A549 (cell line): ENCODE measurements around the gene MGMT. TPM values are rescaled to one million over a fixed set of nuclear protein-coding genes. Genes with fewer than 3 reads are reported as not detected.
A peak's percentile ranks its signal among the peaks of the same experiment; 100 is the strongest.

ENCODE experiments used
- ATAC-seq, 2 experiments: fragments of 200-7000 bp in 1 of 2; fragments of >200 bp in 1 of 2; cut with Nextera tagmentation in 1 of 2; cut with Tn5 transposase in 1 of 2; 3 replicates each; pipeline versions ENCODE4 v1.8.0 to v1.9.1; 2018 to 2020; ENCODE audit warnings: mild to moderate bottlenecking in 1 of 2, moderate library complexity in 1 of 2
- CTCF ChIA-PET: fragments of 300-600 bp; sonication (Branson Sonifier 250); formaldehyde crosslinking; extraction: SDS; loops from one replicate; lab custom pipeline; 2021; ENCODE audit warnings: antibody characterized with exemption, inconsistent platforms; lab: Yijun Ruan, JAX
- POLR2A ChIA-PET: fragments of 350-600 bp; formaldehyde crosslinking; extraction: SDS; loops from one replicate; lab custom pipeline; 2021; ENCODE audit warnings: antibody characterized with exemption, inconsistent platforms; lab: Yijun Ruan, JAX
- DNase-seq, 2 experiments: peaks; one replicate each; pipeline versions ENCODE4 v3.0.0 to v3.0.0-alpha.2; 2011 to 2016; ENCODE audit warnings: low read depth in 1 of 2, low spot score in 1 of 2
- FAIRE-seq: peaks from 2 replicates; lab custom pipeline; 2011; peaks lifted over from hg19 to GRCh38; lab: Jason Lieb, UNC
- H3K27ac ChIP-seq, 2 experiments: fragments of >200 bp; sonication (Bioruptor Twin); formaldehyde crosslinking; 3 replicates each; pipeline ENCODE4 v1.5.1; 2016 to 2017
- H3K4me1 ChIP-seq: fragments of >200 bp; sonication (Bioruptor Twin); formaldehyde crosslinking; 3 replicates; pipeline ENCODE4 v1.6.1; 2016
- H3K4me2 ChIP-seq: fragments of >200 bp; sonication (Bioruptor Twin); formaldehyde crosslinking; 3 replicates; pipeline ENCODE4 v1.6.1; 2016
- H3K4me3 ChIP-seq: fragments of >200 bp; sonication (Bioruptor Twin); formaldehyde crosslinking; 3 replicates; pipeline ENCODE4 v1.5.1; 2016
- H3K9me3 ChIP-seq: fragments of >200 bp; sonication (Bioruptor Twin); formaldehyde crosslinking; 3 replicates; pipeline ENCODE4 v1.6.1; 2016
- BCL3 ChIP-seq: fragments of >200 bp; sonication (Bioruptor Twin); formaldehyde crosslinking; IDR thresholded peaks from 3 replicates; pipeline ENCODE4 v1.6.1; 2016
- CBX8 ChIP-seq: fragments of 200-600 bp; sonication (generic); IDR thresholded peaks from 2 replicates; pipeline ENCODE4 v1.6.1; 2016
- CEBPB ChIP-seq, 2 experiments: fragments of >200 bp in 1 of 2; sonication (Bioruptor Twin) in 1 of 2; formaldehyde crosslinking in 1 of 2; IDR thresholded peaks; 2 replicates each; pipeline ENCODE4 v1.6.1; 2012 to 2016
- FOSL2 ChIP-seq, 2 experiments: fragments of 450-650 bp in 1 of 2; fragments of >200 bp in 1 of 2; sonication (Bioruptor Twin) in 1 of 2; formaldehyde crosslinking; IDR thresholded peaks; 2 replicates each; pipeline versions ENCODE4 v1.5.0 to v1.6.1; 2016 to 2020; ENCODE audit warnings: mild to moderate bottlenecking in 1 of 2, moderate library complexity in 1 of 2
- GATA3 ChIP-seq: IDR thresholded peaks from 2 replicates; pipeline ENCODE4 v1.6.1; 2012; ENCODE audit warnings: borderline replicate concordance
- JUN ChIP-seq, 2 experiments: fragments of >200 bp; sonication (Bioruptor Twin); formaldehyde crosslinking; IDR thresholded peaks; 2 replicates in 1 of 2; 3 replicates in 1 of 2; pipeline ENCODE4 v1.6.1; 2016 to 2017
- KDM1A ChIP-seq: fragments of 200-600 bp; sonication (generic); IDR thresholded peaks from 2 replicates; pipeline ENCODE4 v1.6.1; 2016; ENCODE audit warnings: low read depth, mild to moderate bottlenecking
- KDM5A ChIP-seq: fragments of 200-600 bp; sonication (generic); IDR thresholded peaks from 2 replicates; pipeline ENCODE4 v1.6.1; 2016; ENCODE audit warnings: antibody characterized with exemption, mild to moderate bottlenecking
- POLR2A ChIP-seq: IDR thresholded peaks from 2 replicates; pipeline ENCODE4 v1.6.1; 2012; ENCODE audit warnings: mild to moderate bottlenecking, low read length
- REST ChIP-seq: fragments of 200-600 bp; sonication (generic); IDR thresholded peaks from 2 replicates; pipeline ENCODE4 v1.6.1; 2016; ENCODE audit warnings: antibody characterized with exemption, mild to moderate bottlenecking, moderate library complexity
- RFX5 ChIP-seq: fragments of 450-650 bp; IDR thresholded peaks from 2 replicates; pipeline ENCODE4 v1.7.1; 2014; ENCODE audit warnings: antibody characterized with exemption, mild to moderate bottlenecking, moderate library complexity
- TP53 ChIP-seq: fragments of 250-450 bp; sonication (Bioruptor Pico); IDR thresholded peaks from 2 replicates; pipeline ENCODE4 v1.5.0; 2021; ENCODE audit warnings: mild to moderate bottlenecking, moderate library complexity
- USF2 ChIP-seq: fragments of 450-650 bp; IDR thresholded peaks from 2 replicates; pipeline ENCODE4 v1.6.1; 2014; ENCODE audit warnings: antibody characterized with exemption
- ZFP36 ChIP-seq: fragments of 450-650 bp; IDR thresholded peaks from 2 replicates; pipeline ENCODE4 v1.6.1; 2014; ENCODE audit warnings: borderline replicate concordance; ENCODE audit not compliant: partially characterized antibody
- ZSCAN20 ChIP-seq: fragments of 250-450 bp; sonication (Bioruptor Pico); IDR thresholded peaks from 2 replicates; pipeline ENCODE4 v1.8.0; 2022; ENCODE audit warnings: mild to moderate bottlenecking, moderate library complexity
- WGBS: methylation state at CpG from one replicate; pipeline ENCODE4 v1.1.6; 2017; ENCODE audit errors: missing lambda C conversion rate; 5-methylcytosine and 5-hydroxymethylcytosine counted together
- polyA plus RNA-seq, 4 experiments: library from polyadenylated mRNA; depleted of rRNA in 3 of 4; stranded (reverse); fragments of >200 nt; fragmentation: RNase III in 1 of 4; extraction: RNeasy Plus Mini Kit Qiagen cat#74134 plus additional on column Dnase treatment in 1 of 4; gene quantifications; 2 replicates in 3 of 4; 3 replicates in 1 of 4; pipeline ENCODE4 v1.2.3, GENCODE V29; 2011 to 2017
- TF ChIP-seq, protein P1 (sequence below): fragments of >200 bp; sonication (Bioruptor Twin); formaldehyde crosslinking; IDR thresholded peaks from 3 replicates; pipeline ENCODE4 v1.5.1; 2016
- TF ChIP-seq, protein P2 (sequence below): fragments of 250-450 bp; sonication (Bioruptor Pico); IDR thresholded peaks from 2 replicates; pipeline ENCODE4 v1.5.0; 2020; ENCODE audit warnings: low read depth, mild to moderate bottlenecking, moderate library complexity

Gene MGMT
- polyA plus RNA-seq, 2 of the 4 experiments (the other 2 are of a cell fraction), result 4.9 to 5.2 TPM

DNA sequence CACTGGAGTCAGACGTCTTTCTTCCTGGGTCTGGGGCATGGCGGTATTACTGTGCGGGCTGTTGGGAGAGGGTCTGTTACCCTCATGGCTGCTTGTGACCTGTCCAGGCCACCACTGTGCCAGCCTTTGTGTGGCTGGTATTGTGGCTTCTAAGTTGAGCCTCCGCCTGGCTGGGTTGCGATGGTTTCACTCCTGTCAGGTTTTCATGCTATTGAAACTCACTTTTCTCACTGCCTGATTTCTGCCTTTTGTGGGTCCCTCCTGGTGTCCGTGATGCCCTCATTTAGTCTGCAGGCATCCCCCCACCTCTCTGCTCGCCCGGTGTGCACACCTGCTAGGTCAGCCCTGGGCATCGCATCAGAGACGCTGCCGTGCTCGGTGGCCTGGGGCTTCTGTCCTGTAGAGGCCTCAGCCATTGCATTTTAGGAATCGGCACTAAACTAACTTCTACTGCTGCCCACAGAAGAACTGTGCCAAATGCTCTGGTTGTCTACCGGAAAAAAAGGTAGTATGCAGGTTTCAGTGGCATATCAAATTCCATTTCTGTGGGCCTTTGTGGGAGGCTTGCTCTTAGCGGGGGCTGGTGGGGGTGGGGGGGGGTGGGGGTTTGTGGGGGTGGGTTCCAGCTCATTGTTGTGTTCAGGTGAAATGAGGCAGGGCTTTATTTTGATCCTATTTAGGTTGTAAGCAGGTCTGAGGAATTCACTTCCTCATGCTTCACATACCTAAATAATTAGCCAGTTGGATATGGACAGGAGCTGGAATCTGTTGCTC is 64.3 kb downstream of the MGMT start:
- Histone ChIP-seq H3K4me2 (no peak overlapping the region), H3K27ac (no peak overlapping the region), H3K4me1 (no peaks in the 10 kb centered on the region)
- ATAC-seq (peak in 1 of 2 experiments; percentile 26; a peak in 1 of 6 replicates), FAIRE-seq (no peak), DNase-seq (peak in 1 of 2 experiments; percentile 6)
- POLR2A ChIA-PET, result no interaction called here
- TF ChIP-seq ZFP36 (no peak), TP53 (CRISPR knock-in tag) (no peak), BCL3 (no peak), GATA3 (no peak), KDM1A (no peak), FOSL2 (IDR thresholded peaks at IDR 0.05) (no peak), FOSL2 (CRISPR knock-in tag; IDR thresholded peaks at IDR 0.05) (no peak), RFX5 (no peak), JUN (IDR thresholded peaks at IDR 0.05) (no peak), REST (no peak), USF2 (no peak), CEBPB (IDR thresholded peaks at IDR 0.05) (no peak), ZSCAN20 (CRISPR knock-in tag) (no peak), CBX8 (no peak), POLR2A (no peak), KDM5A (no peak)
- TF ChIP-seq, protein P1, sequence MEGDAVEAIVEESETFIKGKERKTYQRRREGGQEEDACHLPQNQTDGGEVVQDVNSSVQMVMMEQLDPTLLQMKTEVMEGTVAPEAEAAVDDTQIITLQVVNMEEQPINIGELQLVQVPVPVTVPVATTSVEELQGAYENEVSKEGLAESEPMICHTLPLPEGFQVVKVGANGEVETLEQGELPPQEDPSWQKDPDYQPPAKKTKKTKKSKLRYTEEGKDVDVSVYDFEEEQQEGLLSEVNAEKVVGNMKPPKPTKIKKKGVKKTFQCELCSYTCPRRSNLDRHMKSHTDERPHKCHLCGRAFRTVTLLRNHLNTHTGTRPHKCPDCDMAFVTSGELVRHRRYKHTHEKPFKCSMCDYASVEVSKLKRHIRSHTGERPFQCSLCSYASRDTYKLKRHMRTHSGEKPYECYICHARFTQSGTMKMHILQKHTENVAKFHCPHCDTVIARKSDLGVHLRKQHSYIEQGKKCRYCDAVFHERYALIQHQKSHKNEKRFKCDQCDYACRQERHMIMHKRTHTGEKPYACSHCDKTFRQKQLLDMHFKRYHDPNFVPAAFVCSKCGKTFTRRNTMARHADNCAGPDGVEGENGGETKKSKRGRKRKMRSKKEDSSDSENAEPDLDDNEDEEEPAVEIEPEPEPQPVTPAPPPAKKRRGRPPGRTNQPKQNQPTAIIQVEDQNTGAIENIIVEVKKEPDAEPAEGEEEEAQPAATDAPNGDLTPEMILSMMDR, result no peak
- TF ChIP-seq, protein P2, sequence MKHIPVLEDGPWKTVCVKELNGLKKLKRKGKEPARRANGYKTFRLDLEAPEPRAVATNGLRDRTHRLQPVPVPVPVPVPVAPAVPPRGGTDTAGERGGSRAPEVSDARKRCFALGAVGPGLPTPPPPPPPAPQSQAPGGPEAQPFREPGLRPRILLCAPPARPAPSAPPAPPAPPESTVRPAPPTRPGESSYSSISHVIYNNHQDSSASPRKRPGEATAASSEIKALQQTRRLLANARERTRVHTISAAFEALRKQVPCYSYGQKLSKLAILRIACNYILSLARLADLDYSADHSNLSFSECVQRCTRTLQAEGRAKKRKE, result no peak
- TF ChIP-seq, all 56 proteins: peak for 0
- Histone ChIP-seq H3K9me3 (no peaks in the 10 kb centered on the region), H3K4me3 (no peak overlapping the region)
- CTCF ChIA-PET, result no interaction called here
- WGBS, result 68% methylated on average over 11 of the region's 15 CpGs
